ENCODE measurements around the gene RRP12. TPM values are rescaled to one million over a fixed set of nuclear protein-coding genes. Genes with fewer than 3 reads are reported as not detected.
"Not testable (repeated sequence)": the region's sequence is repeated elsewhere in the genome, so short reads cannot be mapped to it uniquely, and the experiment has no call there.

The RRP12 gene
- polyA plus RNA-seq, 1 experiment, result 10.6 TPM

DNA sequence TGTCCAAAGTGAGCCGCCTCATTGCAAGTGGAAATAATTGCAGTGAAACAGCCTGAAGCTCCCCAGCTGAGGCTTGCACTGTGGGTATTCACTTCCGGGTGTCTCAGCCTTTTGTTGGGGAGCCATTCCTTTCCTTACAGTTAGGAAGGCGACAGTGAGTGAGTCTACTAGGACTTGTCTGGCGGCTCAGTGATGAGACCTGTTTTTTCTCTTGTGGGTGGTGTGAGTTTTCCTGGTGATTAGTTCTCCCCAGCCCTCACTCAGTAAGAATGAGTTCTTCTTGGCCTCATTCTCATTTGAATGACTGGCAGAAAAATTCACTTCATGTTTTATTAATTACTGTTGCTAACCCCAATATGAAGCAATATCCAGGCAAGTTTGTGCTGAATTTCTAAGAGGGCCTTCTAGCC is 27.4 kb upstream of the RRP12 start:
- Histone ChIP-seq H3K4me3 (ENCODE audit: low read depth, low read length) (peak overlapping the region; percentile 95), H3K9me3 (ENCODE audit: control insufficient read depth, insufficient read depth, low read length) (no peaks in the 10 kb centered on the region), H3K27ac (ENCODE audit: low read depth, low read length) (no peak overlapping the region), H3K27me3 (ENCODE audit: control insufficient read depth, insufficient read depth, low read length) (no peaks in the 10 kb centered on the region)
- TF ChIP-seq, protein P1, sequence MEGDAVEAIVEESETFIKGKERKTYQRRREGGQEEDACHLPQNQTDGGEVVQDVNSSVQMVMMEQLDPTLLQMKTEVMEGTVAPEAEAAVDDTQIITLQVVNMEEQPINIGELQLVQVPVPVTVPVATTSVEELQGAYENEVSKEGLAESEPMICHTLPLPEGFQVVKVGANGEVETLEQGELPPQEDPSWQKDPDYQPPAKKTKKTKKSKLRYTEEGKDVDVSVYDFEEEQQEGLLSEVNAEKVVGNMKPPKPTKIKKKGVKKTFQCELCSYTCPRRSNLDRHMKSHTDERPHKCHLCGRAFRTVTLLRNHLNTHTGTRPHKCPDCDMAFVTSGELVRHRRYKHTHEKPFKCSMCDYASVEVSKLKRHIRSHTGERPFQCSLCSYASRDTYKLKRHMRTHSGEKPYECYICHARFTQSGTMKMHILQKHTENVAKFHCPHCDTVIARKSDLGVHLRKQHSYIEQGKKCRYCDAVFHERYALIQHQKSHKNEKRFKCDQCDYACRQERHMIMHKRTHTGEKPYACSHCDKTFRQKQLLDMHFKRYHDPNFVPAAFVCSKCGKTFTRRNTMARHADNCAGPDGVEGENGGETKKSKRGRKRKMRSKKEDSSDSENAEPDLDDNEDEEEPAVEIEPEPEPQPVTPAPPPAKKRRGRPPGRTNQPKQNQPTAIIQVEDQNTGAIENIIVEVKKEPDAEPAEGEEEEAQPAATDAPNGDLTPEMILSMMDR (IDR thresholded peaks at IDR 0.05; ENCODE audit: low read depth, low read length), result no peak
- CTCF ChIA-PET, result no interaction called here
- no peak for DNase-seq (ENCODE audit: low read depth, low spot score)
- POLR2A ChIA-PET, result interaction anchor here (0.7 kb wide), 1 partner anchor 214 kb away, joined by 8 read pairs; no protein-coding TSS in a partner anchor

- no peaks in the 10 kb centered on the region for H3K27me3 ChIP-seq (ENCODE audit: control insufficient read depth, insufficient read depth, low read length)
- peak overlapping the region; percentile 57 for H3K27ac ChIP-seq (ENCODE audit: low read depth, low read length)
- DNase-seq (ENCODE audit: low read depth, low spot score), result no peak
- TF ChIP-seq, protein P1 (IDR thresholded peaks at IDR 0.05; ENCODE audit: low read depth, low read length), result no peak
- H3K9me3 ChIP-seq (ENCODE audit: control insufficient read depth, insufficient read depth, low read length), result no peaks in the 10 kb centered on the region
- H3K4me3 ChIP-seq (ENCODE audit: low read depth, low read length), result peak overlapping the region; percentile 95
- ChIA-PET POLR2A (no interaction called here), CTCF (no interaction called here)
These were observed 26.5 kb upstream of the RRP12 start for GRCh38 chr10:97427571-97428179.

DNA sequence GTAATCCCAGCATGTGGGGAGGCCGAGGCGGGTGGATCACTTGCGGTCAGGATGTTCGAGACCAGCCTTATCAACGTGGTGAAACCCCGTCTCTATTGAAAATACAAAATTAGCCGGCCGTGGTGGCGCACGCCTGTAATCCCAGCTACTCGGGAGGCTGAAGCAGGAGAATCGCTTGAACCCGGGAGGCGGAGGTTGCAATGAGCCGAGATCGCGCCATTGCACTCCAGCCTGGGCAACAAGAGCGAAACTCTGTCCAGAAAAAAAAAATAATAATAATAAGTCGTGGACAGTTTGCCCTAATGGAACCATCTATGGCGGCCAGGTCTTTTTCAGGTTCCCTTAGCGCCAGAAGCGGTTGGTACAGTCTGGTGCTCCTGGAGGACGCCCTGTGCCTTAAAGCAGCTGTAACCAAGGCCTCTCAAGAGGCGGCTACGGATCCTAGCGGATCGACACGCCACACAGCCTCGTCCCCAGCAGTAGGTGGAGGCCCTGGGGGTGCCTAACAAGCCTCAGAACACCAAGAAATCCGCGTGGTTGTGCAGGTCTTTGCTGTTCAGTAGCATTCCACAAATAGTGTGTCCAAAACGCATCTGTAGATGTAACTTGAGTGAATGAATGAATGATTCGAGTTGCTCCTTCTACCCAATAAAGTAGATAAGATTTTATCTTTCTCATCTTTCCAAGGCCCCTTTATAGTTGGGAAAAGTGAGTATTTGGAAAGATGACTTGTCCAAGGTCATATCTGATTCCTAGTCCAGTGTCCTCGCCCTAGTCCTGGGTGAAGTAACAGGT is 25.8 kb upstream of the RRP12 start:
- CTCF ChIA-PET, result no interaction called here
- Histone ChIP-seq H3K4me3 (ENCODE audit: low read depth, low read length) (peak overlapping the region; percentile 95), H3K27me3 (ENCODE audit: control insufficient read depth, insufficient read depth, low read length) (no peaks in the 10 kb centered on the region), H3K27ac (ENCODE audit: low read depth, low read length) (peak overlapping the region; percentile 57), H3K9me3 (ENCODE audit: control insufficient read depth, insufficient read depth, low read length) (no peaks in the 10 kb centered on the region)
- TF ChIP-seq, protein P1 (IDR thresholded peaks at IDR 0.05; ENCODE audit: low read depth, low read length), result no peak
- DNase-seq (ENCODE audit: low read depth, low spot score), result no peak
- POLR2A ChIA-PET, result no interaction called here

GRCh38 chr10:97425964-97426775 is 25.0 kb upstream of the RRP12 start, which contains the start of gene PGAM1:
Gene PGAM1 (plus strand): TSS chr10:97426191. CDS start chr10:97426308, 117 bp downstream.
- H3K27me3 ChIP-seq (ENCODE audit: control insufficient read depth, insufficient read depth, low read length), result no peaks in the 10 kb centered on the region
- POLR2A ChIA-PET, result no interaction called here
- peak within 1 kb of the TSS; percentile 47 for H3K27ac ChIP-seq (ENCODE audit: low read depth, low read length)
- H3K9me3 ChIP-seq (ENCODE audit: control insufficient read depth, insufficient read depth, low read length), result no peaks in the 10 kb centered on the region
- peak within 1 kb of the TSS; percentile 95 for H3K4me3 ChIP-seq (ENCODE audit: low read depth, low read length)
- DNase-seq (ENCODE audit: low read depth, low spot score), result peak; percentile 91
- TF ChIP-seq, protein P1 (IDR thresholded peaks at IDR 0.05; ENCODE audit: low read depth, low read length), result peak; percentile 63
- CTCF ChIA-PET, result no interaction called here

- DNase-seq (ENCODE audit: low read depth, low spot score); H3K27ac ChIP-seq (ENCODE audit: low read depth, low read length); H3K4me3 ChIP-seq (ENCODE audit: low read depth, low read length); H3K9me3 ChIP-seq (ENCODE audit: control insufficient read depth, insufficient read depth, low read length); H3K27me3 ChIP-seq (ENCODE audit: control insufficient read depth, insufficient read depth, low read length): not testable (repeated sequence)
- ChIA-PET POLR2A (interaction anchor here (0.7 to 1.0 kb wide), 3 partner anchors 10 to 61 kb away, joined by 4 to 5 read pairs (median 5); no protein-coding TSS in a partner anchor), CTCF (interaction anchor here (0.5 to 1.5 kb wide), 3 partner anchors 14 to 17 kb away, joined by 3 to 4 read pairs (median 3); no protein-coding TSS in a partner anchor)
These were observed 22.6 kb upstream of the RRP12 start for GRCh38 chr10:97423757-97424098.

All from AG04450 (cell line).